Islet of Langerhans (tissue), 1 donor: ENCODE measurements around the gene ERFE.
"Not testable (repeated sequence)": the region's sequence is repeated elsewhere in the genome, so short reads cannot be mapped to it uniquely, and the experiment has no call there.

ENCODE experiments used
- FAIRE-seq: peaks from one replicate; lab custom pipeline; 2011; peaks lifted over from hg19 to GRCh38; lab: Jason Lieb, UNC

The ERFE gene

DNA sequence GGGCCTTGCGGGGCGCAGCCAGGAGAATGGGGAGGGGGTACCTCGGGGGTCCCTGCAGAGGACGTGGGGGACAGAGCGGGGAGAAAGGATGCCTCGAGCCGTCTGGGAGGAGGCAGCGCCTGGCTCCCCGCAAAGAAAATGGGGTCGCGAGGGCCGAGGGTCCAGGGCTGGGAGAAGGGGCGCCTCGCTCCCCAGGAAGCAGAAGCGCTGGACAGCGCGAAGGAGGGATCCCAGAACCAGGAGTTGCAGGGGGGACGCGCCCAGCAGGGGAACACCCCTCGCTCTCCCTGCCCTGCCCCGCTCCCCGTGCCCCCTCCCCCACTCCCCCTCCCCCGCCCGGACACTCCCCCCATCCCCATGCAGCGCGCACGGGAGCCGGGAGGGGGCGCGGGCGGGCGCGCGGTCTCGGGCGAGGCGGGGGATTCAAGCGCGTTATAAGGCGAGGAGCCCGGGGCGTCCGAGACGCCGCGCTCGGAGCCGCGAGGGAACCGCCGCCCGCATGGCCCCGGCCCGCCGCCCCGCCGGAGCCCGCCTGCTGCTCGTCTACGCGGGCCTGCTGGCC is at the start of gene ERFE:
ERFE (plus strand) TSS at position 462 of the 562 bp plus-strand sequence; CDS start at position 500, 38 bp downstream.
- FAIRE-seq: no peak

GRCh38 chr2:238113611-238114010 is 45.2 kb upstream of the ERFE start:
- no peak for FAIRE-seq

DNA sequence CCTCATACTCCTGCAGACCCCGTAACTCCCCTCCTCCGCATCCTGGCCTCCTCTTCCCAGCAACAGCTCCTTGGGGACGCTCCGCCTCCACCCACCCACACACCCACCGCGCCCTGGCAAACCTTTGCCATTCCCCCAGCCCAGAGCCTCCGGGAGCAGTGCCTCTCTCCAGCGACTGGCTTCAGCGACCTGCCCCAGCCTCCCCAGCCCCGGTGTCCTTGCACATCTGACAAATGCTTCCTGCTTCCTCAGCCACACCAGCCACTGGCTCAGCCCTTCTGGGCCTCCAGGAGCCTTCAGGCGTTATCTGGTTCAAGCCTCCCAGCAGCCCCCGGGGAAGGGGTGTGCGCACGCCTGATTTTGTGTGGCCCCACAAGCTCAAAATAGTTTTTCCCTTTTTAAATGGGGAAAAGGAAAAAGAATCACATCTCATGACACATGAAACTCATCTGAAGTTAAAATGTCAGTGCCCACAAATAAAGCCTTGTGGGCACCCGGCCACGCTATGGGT is 44.4 kb upstream of the ERFE start:
- FAIRE-seq: no peak

- FAIRE-seq: no peak
Measured at GRCh38 chr2:238114851-238115660, 43.7 kb upstream of the ERFE start.

GRCh38 chr2:238115709-238116108 is 43.1 kb upstream of the ERFE start:
- not testable (repeated sequence) for FAIRE-seq

GRCh38 chr2:238116298-238117198 is 42.2 kb upstream of the ERFE start:
- FAIRE-seq: no peak

GRCh38 chr2:238117199-238118154 is 41.3 kb upstream of the ERFE start:
- FAIRE-seq: no peak

DNA sequence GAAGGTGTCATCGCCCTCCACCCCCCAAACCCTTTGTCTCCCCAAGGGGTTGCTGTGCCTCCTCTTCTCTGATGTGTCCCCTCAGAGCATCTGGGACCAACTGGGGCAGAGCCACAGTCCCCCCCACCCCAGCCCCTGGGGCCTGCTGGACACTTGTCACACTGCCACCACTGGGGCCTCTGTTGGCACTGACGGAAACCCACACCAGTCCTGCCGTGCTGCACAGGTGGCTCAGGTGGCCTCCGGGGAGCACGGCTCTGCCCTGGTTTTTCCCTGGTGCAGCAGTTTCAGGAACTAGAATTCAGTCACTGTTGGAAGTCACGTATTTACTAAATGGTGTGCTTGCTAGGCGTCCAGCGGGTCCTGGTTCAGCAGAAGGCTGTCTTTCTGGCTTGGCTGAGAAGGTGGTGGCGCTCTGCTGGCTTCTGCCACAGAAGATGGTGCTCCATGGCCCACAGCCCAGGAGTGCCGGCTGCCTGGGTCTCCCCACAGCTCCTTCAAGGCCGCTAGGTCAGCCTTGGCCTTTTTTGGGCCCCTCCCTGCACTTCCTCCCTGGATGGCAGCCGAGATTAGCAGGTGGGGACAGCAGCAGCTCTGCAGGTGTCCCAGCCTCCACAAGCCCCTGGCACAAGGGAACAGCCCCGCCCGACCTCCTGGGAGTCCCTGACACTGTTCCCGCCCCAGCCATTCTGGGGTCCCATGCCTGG is 38.9 kb upstream of the ERFE start:
- no peak for FAIRE-seq

GRCh38 chr2:238120463-238121298 is 38.1 kb upstream of the ERFE start:
- FAIRE-seq: no peak

DNA sequence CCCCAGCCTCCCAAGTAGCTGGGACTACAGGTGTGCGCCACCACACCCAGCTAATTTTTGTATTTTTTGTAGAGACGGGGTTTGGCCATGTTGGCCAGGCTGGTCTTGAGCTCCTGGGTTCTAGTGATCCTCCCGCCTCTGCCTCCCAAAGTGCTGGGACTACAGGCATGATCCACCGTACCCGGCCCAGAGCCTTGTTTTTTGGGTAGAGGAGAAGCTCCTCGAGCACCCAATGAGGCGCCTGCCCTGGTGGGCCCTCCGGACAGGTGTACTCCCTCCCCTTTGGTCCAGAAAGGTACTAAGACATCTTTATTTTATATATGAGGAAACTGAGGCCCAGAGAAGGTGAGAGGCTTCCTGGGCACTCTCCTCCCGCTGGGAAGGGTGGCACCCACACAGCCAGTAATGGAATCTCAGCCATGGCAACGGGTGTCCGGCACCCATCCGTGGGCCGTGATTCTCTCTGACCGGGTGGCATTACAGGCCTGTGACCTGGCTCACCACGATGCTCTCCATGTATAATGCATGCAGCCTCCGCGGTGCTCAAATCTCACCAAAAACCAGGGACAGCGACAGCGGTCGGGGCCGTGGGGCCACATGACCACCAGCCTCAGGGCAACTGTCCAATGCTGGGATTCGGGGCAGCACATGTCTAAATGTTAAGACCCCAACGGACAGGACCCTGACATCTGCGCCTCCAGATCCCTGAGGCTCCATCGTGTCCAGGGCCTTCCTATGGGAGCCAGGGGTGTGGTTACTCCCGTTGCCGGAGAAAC is 37.1 kb upstream of the ERFE start:
- FAIRE-seq: no peak

- no peak for FAIRE-seq
Measured at GRCh38 chr2:238122287-238123217, 36.2 kb upstream of the ERFE start.

DNA sequence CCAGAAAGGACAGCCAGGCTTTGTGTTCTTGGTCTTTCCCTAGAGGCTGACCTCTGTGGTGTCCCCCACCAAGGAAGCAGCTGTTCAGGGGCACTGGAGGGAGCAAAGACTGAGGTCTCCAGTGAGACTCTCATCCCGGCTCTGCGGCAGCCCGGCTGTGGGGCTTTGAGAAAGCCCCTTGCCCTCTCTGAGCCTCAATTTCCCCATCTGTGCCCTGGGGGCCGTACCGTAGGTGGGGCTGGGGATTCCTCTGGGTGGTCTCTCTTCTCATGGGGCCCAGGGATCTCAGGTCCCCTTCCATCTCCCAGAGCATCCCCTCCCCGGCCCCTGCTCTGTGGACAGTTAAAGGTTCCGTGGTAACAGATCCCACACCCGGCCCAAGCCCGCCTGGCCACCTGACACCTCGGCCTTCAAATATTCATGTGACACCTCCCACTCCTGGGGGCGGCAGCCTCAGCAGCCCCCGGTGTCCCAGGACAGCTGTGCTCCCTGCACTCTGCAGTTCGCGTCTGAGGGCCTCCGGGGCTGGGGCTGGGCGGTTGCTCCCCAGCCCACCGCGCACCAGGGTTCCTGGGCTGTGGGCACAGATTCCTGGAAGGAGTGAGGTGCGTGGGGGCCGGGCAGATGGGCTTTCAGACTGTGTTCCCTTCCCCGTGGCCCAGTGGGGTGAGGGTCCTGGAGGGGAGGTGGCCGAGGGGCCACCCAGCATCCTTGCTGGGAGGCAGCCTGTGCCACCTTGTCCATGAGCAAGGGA is 35.4 kb upstream of the ERFE start:
- no peak for FAIRE-seq

- FAIRE-seq: no peak
Measured at GRCh38 chr2:238123991-238124470, 34.7 kb upstream of the ERFE start.

DNA sequence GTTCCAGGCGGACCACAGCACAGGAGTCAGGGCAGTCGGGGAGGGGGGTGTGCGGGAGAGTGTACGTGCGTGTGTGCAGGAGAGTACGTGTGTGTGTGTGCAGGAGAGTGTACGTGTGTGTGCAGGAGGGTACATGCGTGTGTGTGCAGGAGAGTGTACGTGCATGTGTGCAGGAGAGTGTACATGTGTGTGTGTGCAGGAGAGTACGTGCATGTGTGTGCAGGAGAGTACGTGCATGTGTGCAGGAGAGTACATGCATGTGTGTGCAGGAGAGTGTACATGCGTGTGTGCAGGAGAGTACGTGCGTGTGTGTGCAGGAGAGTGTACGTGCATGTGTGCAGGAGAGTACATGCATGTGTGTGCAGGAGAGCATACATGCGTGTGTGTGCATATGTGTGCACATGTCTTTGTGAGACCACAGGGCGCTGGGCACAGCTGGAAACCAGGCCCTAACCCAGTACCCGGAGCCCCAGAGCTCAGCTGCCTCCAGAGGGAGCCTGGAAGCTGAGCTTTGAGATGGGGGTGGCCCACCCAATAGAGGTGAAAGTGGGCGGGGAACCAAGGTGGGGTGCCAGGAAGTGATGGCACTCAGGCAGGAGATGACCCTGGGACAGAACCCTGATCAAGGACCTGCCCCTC is 34.2 kb upstream of the ERFE start:
- no peak for FAIRE-seq

GRCh38 chr2:238125127-238125885 is 33.5 kb upstream of the ERFE start:
- no peak for FAIRE-seq

GRCh38 chr2:238126338-238126737 is 32.4 kb upstream of the ERFE start:
- no peak for FAIRE-seq
